NCI-H2227 (cell line): Measurements from ENCODE around the gene RBM27.
A peak's percentile ranks its signal among the peaks of the same experiment; 100 is the strongest.
"Not testable (repeated sequence)": the region's sequence is repeated elsewhere in the genome, so short reads cannot be mapped to it uniquely, and the experiment has no call there.

ENCODE experiments used
- DNase-seq: peaks from one replicate; lab custom pipeline; 2025; ENCODE audit not compliant: unreplicated experiment; lab: John Stamatoyannopoulos, UW

RBM27 gene

GRCh38 chr5:146206257-146206656, 2.9 kb downstream of the RBM27 start:
- no peak for DNase-seq

GRCh38 chr5:146208916-146209522, 5.6 kb downstream of the RBM27 start:
- no peak for DNase-seq

- DNase-seq: no peak
Measured at GRCh38 chr5:146209714-146210113, 6.3 kb downstream of the RBM27 start.

- not testable (repeated sequence) for DNase-seq
Measured at GRCh38 chr5:146210810-146211209, 7.4 kb downstream of the RBM27 start.

GRCh38 chr5:146213210-146213826, 9.9 kb downstream of the RBM27 start:
- peak; percentile 41 for DNase-seq

GRCh38 chr5:146214881-146215280, 11.5 kb downstream of the RBM27 start:
- DNase-seq: not testable (repeated sequence)

GRCh38 chr5:146218168-146218567, 14.8 kb downstream of the RBM27 start:
- no peak for DNase-seq

GRCh38 chr5:146219243-146219642, 15.8 kb downstream of the RBM27 start:
- no peak for DNase-seq

GRCh38 chr5:146221234-146221633, 17.8 kb downstream of the RBM27 start:
- no peak for DNase-seq

GRCh38 chr5:146222005-146222404, 18.6 kb downstream of the RBM27 start:
- DNase-seq: no peak

- DNase-seq: no peak
Measured at GRCh38 chr5:146223179-146223578, 19.8 kb downstream of the RBM27 start.

- DNase-seq: no peak
Measured at GRCh38 chr5:146229222-146229621, 25.8 kb downstream of the RBM27 start.

GRCh38 chr5:146232223-146232622, 28.8 kb downstream of the RBM27 start:
- DNase-seq: no peak

- no peak for DNase-seq
Measured at GRCh38 chr5:146233441-146233840, 30.0 kb downstream of the RBM27 start.

GRCh38 chr5:146238973-146239372, 35.6 kb downstream of the RBM27 start:
- no peak for DNase-seq

GRCh38 chr5:146240951-146241350, 37.5 kb downstream of the RBM27 start:
- no peak for DNase-seq

- no peak for DNase-seq
Measured at GRCh38 chr5:146243247-146243646, 39.8 kb downstream of the RBM27 start.

- no peak for DNase-seq
Measured at GRCh38 chr5:146248561-146248960, 45.2 kb downstream of the RBM27 start.

- no peak for DNase-seq
Measured at GRCh38 chr5:146249801-146250200, 46.4 kb downstream of the RBM27 start.
